T-helper 9 cell (primary cell): ENCODE results near the gene ABAT.

Source experiments
- DNase-seq: peaks from one replicate; pipeline ENCODE4 v3.0.0-alpha.2; 2020

Gene ABAT

GRCh38 chr16:8826278-8826879 lies 152.0 kb downstream of the ABAT start:
- no peak for DNase-seq

- DNase-seq = no peak
Measured at GRCh38 chr16:8828541-8829165, 154.2 kb downstream of the ABAT start.

GRCh38 chr16:8831450-8831849 lies 157.0 kb downstream of the ABAT start:
- no peak for DNase-seq

- no peak for DNase-seq
Measured at GRCh38 chr16:8831871-8832716, 157.7 kb downstream of the ABAT start.

GRCh38 chr16:8832717-8833105 lies 158.3 kb downstream of the ABAT start:
- no peak for DNase-seq
